Activated CD4-positive, alpha-beta T cell treated with anti-CD3 and anti-CD28 coated beads for 4 hours (primary cell): ENCODE measurements around the gene PAF1.
"Not testable (repeated sequence)": the region's sequence is repeated elsewhere in the genome, so short reads cannot be mapped to it uniquely, and the experiment has no call there.

Experiments
- DNase-seq, 2 donors: peaks; one replicate each; pipeline ENCODE4 v3.0.0-alpha.2; 2020

PAF1 gene

DNA sequence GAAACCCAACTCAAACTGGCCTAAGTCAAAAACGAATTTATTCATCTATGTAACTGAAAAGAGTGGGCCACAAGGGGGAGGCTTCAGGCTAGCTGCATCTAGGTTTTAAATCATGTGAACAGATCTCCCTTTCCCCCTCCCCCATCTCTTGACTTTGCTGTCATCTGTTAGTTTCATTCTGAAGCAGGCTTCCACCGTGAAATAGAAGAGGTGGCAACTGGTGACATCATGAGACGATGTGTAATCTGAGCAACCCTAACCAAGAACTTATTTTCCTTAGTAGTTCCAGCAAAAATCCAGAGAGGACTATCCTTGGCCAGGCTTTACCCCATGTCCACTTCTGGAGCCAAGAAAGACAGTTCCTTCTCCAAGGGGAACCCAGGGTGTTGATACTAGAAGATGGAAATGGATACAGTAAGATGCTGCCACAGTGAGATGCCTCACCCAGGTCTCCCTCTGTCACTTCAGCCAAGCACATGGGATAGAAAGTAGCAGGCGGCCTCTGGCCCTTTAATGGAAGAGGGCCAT is 39.3 kb downstream of the PAF1 start:
- DNase-seq: no peak

GRCh38 chr19:39350156-39350555 is 40.8 kb downstream of the PAF1 start:
- no peak for DNase-seq

DNA sequence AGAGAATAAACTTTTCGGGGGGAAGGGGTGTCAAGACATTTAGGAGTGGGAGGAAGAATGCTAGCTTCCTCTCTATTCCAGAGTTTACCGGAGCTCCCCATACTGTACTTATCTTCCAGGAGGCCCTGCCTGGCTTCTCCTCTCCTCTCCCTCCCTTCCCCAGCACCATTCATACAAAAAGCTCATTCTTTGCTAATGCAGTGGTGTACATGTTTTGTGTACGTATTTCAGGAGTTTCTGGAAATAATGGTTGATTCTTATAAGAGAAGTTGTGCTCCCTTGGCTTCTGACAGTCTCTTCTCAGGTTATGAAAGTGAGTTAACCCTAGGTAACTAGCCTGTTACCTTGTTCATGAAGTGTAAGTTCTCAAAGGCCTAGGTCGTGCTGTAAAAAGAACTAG is 41.6 kb downstream of the PAF1 start:
- no peak for DNase-seq

GRCh38 chr19:39347332-39348164 is 43.4 kb downstream of the PAF1 start:
- DNase-seq: no peak

- no peak for DNase-seq
Measured at GRCh38 chr19:39345956-39346355, 45.0 kb downstream of the PAF1 start.

GRCh38 chr19:39342647-39343305 is 48.1 kb downstream of the PAF1 start:
- DNase-seq: peak in 1 of 2 donors; percentile 12

GRCh38 chr19:39341719-39342604 is 48.9 kb downstream of the PAF1 start, which contains the start of gene SAMD4B:
SAMD4B (plus strand) TSS chr19:39342421; CDS start chr19:39356894, 14,473 bp downstream.
- DNase-seq: peak; percentile 98 to 100

GRCh38 chr19:39341129-39341718 is 49.7 kb downstream of the PAF1 start:
- peak in 1 of 2 donors; percentile 10 for DNase-seq

DNA sequence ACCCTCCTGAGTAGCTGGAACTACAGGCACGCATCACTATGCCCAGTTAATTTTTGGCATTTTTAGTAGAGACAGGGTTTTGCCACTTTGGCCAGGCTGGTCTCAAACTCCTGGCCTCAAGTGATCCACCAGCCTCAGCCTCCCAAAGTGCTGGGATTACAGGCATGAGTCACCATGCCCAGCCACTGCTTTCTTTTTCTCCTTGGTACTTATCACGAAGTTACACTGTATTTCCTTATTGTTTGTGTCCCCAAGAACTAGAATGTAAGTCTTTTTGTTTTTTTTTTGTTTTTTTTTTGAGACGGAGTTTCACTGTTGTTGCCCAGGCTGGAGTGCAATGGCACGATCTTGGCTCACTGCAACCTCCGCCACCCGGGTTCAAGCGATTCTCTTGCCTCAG is 50.8 kb downstream of the PAF1 start:
- not testable (repeated sequence) for DNase-seq

DNA sequence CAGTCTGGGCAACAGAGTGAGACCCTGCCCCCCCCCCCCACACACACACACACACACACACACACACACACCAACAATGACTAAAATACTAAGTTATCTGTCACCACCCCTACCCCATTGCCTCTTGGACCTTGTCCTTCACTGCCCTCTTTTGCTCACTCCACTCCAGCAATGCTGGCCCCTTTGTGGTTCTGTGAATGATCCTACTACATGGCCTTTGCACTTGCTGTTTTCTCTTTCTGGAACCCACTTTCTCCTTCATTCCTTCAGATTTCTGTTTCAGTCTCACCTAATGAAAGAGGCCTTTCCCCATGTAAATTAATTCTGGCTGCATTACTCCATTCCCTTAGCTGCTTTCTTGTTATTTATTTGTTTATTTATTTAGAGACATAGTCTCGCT is 51.2 kb downstream of the PAF1 start:
- no peak for DNase-seq

- DNase-seq: no peak
Measured at GRCh38 chr19:39336483-39336882, 54.4 kb downstream of the PAF1 start.
